HepG2 (cell line): ENCODE results near the gene SPTBN4. TPM values are rescaled to one million over a fixed set of nuclear protein-coding genes. Genes with fewer than 3 reads are reported as not detected.

Experiments
- ATM ChIP-seq: fragments of 450-650 bp; IDR thresholded peaks from 2 replicates; pipeline ENCODE4 v1.7.1; 2017; ENCODE audit warnings: mild to moderate bottlenecking, borderline replicate concordance
- BRCA1 ChIP-seq: sonication (generic); formaldehyde crosslinking; IDR thresholded peaks from 2 replicates; pipeline ENCODE4 v1.4.0; 2020; ENCODE audit warnings: missing genetic modification reagents
- ELF3 ChIP-seq: IDR thresholded peaks from 2 replicates; pipeline ENCODE4 v1.6.1; 2016; ENCODE audit warnings: missing genetic modification reagents, missing compliant biosample characterization
- EP300 ChIP-seq, 3 experiments: sonication (generic) in 1 of 3; formaldehyde crosslinking in 1 of 3; IDR thresholded peaks; 2 replicates each; pipeline versions ENCODE4 v1.5.1 to v1.6.1; 2011 to 2020; ENCODE audit warnings: low read depth in 2 of 3, low read length in 2 of 3, borderline replicate concordance in 1 of 3, improper control_type of control experiment in 1 of 3, mild to moderate bottlenecking in 1 of 3, missing genetic modification reagents in 1 of 3, moderate library complexity in 1 of 3
- HIC2 ChIP-seq: sonication (generic); formaldehyde crosslinking; IDR thresholded peaks from 2 replicates; pipeline ENCODE4 v1.9.0; 2022; ENCODE audit warnings: low read depth, missing genetic modification reagents
- HIVEP1 ChIP-seq: sonication (generic); formaldehyde crosslinking; IDR thresholded peaks from 2 replicates; pipeline ENCODE4 v1.4.0; 2020; ENCODE audit warnings: mild to moderate bottlenecking, missing genetic modification reagents
- HMGXB4 ChIP-seq, 2 experiments: sonication (generic) in 1 of 2; formaldehyde crosslinking in 1 of 2; IDR thresholded peaks; 2 replicates each; pipeline versions ENCODE4 v1.4.0 to v1.6.1; 2018 to 2020; ENCODE audit warnings: missing genetic modification reagents in 2 of 2, borderline replicate concordance in 1 of 2, low read depth in 1 of 2, mild to moderate bottlenecking in 1 of 2, missing biosample characterization in 1 of 2
- HOXA5 ChIP-seq: sonication (generic); formaldehyde crosslinking; IDR thresholded peaks from 2 replicates; pipeline ENCODE4 v1.4.0; 2020; ENCODE audit warnings: missing genetic modification reagents
- HOXD1 ChIP-seq: sonication (generic); formaldehyde crosslinking; IDR thresholded peaks from 2 replicates; pipeline ENCODE4 v1.5.0; 2020; ENCODE audit warnings: missing genetic modification reagents
- JUND ChIP-seq: sonication (generic); formaldehyde crosslinking; IDR thresholded peaks from 2 replicates; pipeline ENCODE4 v1.8.0; 2022; ENCODE audit warnings: mild to moderate bottlenecking, missing genetic modification reagents
- NFE2L1 ChIP-seq: sonication (generic); formaldehyde crosslinking; IDR thresholded peaks from 2 replicates; pipeline ENCODE4 v1.4.0; 2020; ENCODE audit warnings: missing genetic modification reagents, mild to moderate bottlenecking, borderline replicate concordance
- TAF1 ChIP-seq: sonication (generic); formaldehyde crosslinking; IDR thresholded peaks from 2 replicates; pipeline ENCODE4 v1.4.0; 2020; ENCODE audit warnings: missing genetic modification reagents
- XRCC5 ChIP-seq: fragments of 200-400 bp; formaldehyde crosslinking; optimal IDR thresholded peaks from 2 replicates; pipeline ENCODE3; 2017; ENCODE audit warnings: mild to moderate bottlenecking, low read length
- ZFP37 ChIP-seq: sonication (generic); formaldehyde crosslinking; IDR thresholded peaks from 2 replicates; pipeline ENCODE4 v1.4.0; 2020; ENCODE audit warnings: missing genetic modification reagents, borderline replicate concordance
- ZNF142 ChIP-seq: sonication (generic); formaldehyde crosslinking; IDR thresholded peaks from 2 replicates; pipeline ENCODE4 v1.4.0; 2020; ENCODE audit warnings: missing genetic modification reagents
- ZNF460 ChIP-seq: sonication (generic); formaldehyde crosslinking; IDR thresholded peaks from 2 replicates; pipeline ENCODE4 v1.5.1; 2020; ENCODE audit warnings: missing genetic modification reagents, mild to moderate bottlenecking, borderline replicate concordance
- ZNF782 ChIP-seq: sonication (generic); formaldehyde crosslinking; IDR thresholded peaks from 2 replicates; pipeline ENCODE4 v1.4.0; 2020; ENCODE audit warnings: missing genetic modification reagents, mild to moderate bottlenecking, borderline replicate concordance
- polyA plus RNA-seq, 8 experiments: library from polyadenylated mRNA; depleted of rRNA in 3 of 8; stranded (reverse) in 7 of 8; unstranded in 1 of 8; fragments of >200 nt; fragmentation: Illumina TruSeq in 4 of 8; extraction: Trizol in 4 of 8; gene quantifications; 2 replicates each; pipeline versions ENCODE4 v1.2.1 to v1.2.3, GENCODE V29; 2011 to 2016; ENCODE audit warnings: low read depth in 4 of 8, missing spikeins in 1 of 8, mixed read lengths in 1 of 8; ENCODE audit not compliant: insufficient read depth in 1 of 8
- total RNA-seq, 5 experiments: library from RNA; depleted of rRNA; stranded (reverse); fragments of >200 nt; fragmentation: Illumina TruSeq; extraction: Trizol; gene quantifications; 2 replicates each; pipeline ENCODE4 v1.2.3, GENCODE V29; 2016; ENCODE audit warnings: low read depth in 1 of 5

Gene SPTBN4
- total and polyA plus RNA-seq, 2 of the 13 experiments (the other 11 are each of a cell fraction or from before 2014, with no cell fraction given): 0.11 TPM

DNA sequence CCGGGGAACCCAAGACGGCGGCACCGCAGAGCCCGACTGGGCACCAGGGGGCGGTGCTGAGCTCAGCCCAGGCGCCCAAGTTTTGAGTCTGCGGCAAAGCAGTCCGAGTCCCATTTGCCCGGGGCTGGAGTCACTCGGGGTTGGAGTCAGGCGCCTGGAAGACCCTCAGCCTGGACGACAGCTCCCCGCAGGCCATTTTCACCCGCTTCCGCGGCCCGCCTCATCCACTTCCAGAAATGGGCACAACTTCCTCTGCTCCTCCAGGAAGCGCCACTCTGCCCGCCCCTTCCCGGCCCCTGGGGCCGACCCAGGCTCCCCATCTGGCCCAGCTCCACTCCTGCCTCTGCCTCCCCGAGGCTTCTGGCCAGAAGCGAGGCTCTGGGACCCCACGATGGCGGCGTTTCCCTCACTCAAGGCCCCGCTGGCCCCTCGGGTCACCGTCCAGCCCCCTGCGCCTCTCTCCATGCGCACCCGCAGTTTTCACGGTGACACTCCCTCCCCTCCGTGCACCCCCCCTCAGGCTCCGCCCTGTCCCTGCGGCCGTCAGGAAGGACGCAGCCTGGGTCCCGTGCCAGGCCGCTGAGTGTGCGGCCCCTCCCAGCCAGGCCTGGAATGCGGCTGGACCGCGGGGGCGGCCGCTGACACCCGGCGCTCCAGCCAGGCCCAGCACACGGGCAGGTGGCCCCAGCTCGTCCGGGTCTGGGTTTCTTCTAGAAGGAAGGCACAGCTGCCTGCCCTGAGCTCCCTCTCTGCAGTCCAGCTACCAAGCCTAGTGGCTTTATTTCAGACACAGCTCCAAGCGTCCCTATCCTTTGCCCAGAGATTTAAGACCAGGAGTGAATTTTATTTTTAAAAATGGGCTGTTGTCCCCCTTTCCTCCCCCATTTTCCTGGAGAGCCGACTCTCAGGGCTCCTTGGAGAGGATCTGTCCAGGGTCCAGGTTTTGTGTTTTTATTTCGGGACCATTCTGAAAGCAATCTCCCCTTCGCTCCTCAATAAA lies 45.7 kb upstream of the SPTBN4 start (continued):
- no peak for TF ChIP-seq ZNF142
- TF ChIP-seq HIVEP1 (CRISPR knock-in tag): peak; percentile 85
- TF ChIP-seq TAF1: peak; percentile 74
- peak; percentile 73 for TF ChIP-seq HOXD1 (CRISPR knock-in tag)
- no peak for TF ChIP-seq BRCA1 (CRISPR knock-in tag)
- TF ChIP-seq HOXA5 (CRISPR knock-in tag): peak; percentile 86
- no peak for TF ChIP-seq NFE2L1 (CRISPR knock-in tag)
- TF ChIP-seq EP300 (IDR thresholded peaks at IDR 0.05; ENCODE audit: low read depth in 2 of 2, low read length in 2 of 2): 0 out of 4 replicates have a peak, but pooled peaks of 1 of the 2 experiments have one; percentile 19
- no peak for TF ChIP-seq EP300 (CRISPR knock-in tag; IDR thresholded peaks at IDR 0.05; ENCODE audit: borderline replicate concordance)
- TF ChIP-seq XRCC5: no peak
- TF ChIP-seq HIC2 (CRISPR knock-in tag): peak; percentile 62; the same call in 1 of the 2 replicates
- no peak for TF ChIP-seq ZNF782 (CRISPR knock-in tag)
- no peak; the same call in 1 of the 2 replicates for TF ChIP-seq JUND (CRISPR knock-in tag)
- peak; percentile 64 for TF ChIP-seq ELF3 (CRISPR knock-in tag)
- TF ChIP-seq ZNF460: peak; percentile 36; the same call in 1 of the 2 replicates
- TF ChIP-seq ATM: no peak
- no peak for TF ChIP-seq ZFP37 (CRISPR knock-in tag)
- TF ChIP-seq HMGXB4 (CRISPR knock-in tag; IDR thresholded peaks at IDR 0.05; ENCODE audit: borderline replicate concordance in 1 of 2, low read depth in 1 of 2): peak; percentile 63 to 91; a peak in 3 of 4 replicates
